Right lobe of liver (tissue), 6 donors: Measurements from ENCODE around the gene ADGRF1. TPM values are rescaled to one million over a fixed set of nuclear protein-coding genes. Genes with fewer than 3 reads are reported as not detected.

Experiments used
- ATAC-seq, 4 donors: fragments of 200-7000 bp; cut with Tn5 transposase; one replicate each; pipeline ENCODE4 v1.9.1; 2020; ENCODE audit warnings: mild to moderate bottlenecking in 4 of 4, moderate library complexity in 4 of 4
- DNase-seq, 3 donors: peaks; one replicate each; pipeline ENCODE4 v3.0.0-alpha.2; 2020
- H3K27ac ChIP-seq, 3 donors: fragments of 200-600 bp; one replicate each; pipeline ENCODE4 v1.8.0; 2022
- H3K27me3 ChIP-seq, 2 donors: fragments of 200-600 bp; one replicate each; pipeline ENCODE4 v1.8.0; 2022
- H3K36me3 ChIP-seq, 4 donors: fragments of 200-600 bp; sonication (generic) in 1 of 4; one replicate each; pipeline versions ENCODE4 v1.5.1 to v1.8.0; 2017 to 2022; ENCODE audit warnings: control low read depth in 1 of 4
- H3K4me1 ChIP-seq, 4 donors: fragments of 200-600 bp; sonication (generic) in 1 of 4; one replicate each; pipeline versions ENCODE4 v1.5.1 to v1.8.0; 2017 to 2022; ENCODE audit warnings: control low read depth in 1 of 4
- H3K4me3 ChIP-seq, 3 donors: fragments of 200-600 bp; one replicate each; pipeline ENCODE4 v1.8.0; 2022
- H3K9me3 ChIP-seq, 4 donors: fragments of 200-600 bp; sonication (generic) in 1 of 4; one replicate each; pipeline versions ENCODE4 v1.5.1 to v1.8.0; 2017 to 2022; ENCODE audit warnings: control low read depth in 1 of 4
- POLR2A ChIP-seq: fragments of 450-650 bp; IDR thresholded peaks from one replicate; pipeline ENCODE4 v1.6.1; 2017; ENCODE audit warnings: antibody characterized with exemption, mild to moderate bottlenecking
- WGBS: methylation state at CpG from one replicate; pipeline ENCODE4 v1.1.6; 2018; ENCODE audit warnings: low coverage, low lambda C conversion rate; ENCODE audit not compliant: insufficient coverage; ENCODE audit errors: missing lambda C conversion rate; 5-methylcytosine and 5-hydroxymethylcytosine counted together
- intact Hi-C, 2 donors: fragments of 100-400 bp; cut with DNase I; formaldehyde crosslinking; loops; one replicate each; pipeline versions ENCODE4 v1.11.2 to v1.14.1; 2022
- total RNA-seq, 6 experiments: library from RNA; depleted of rRNA in 2 of 6; stranded (reverse); fragments of >200 nt in 2 of 6; fragmentation: NEBNext Ultra II Directional in 3 of 6; extraction: Animal tissue kit (Norgen Biotek cat#: 25700) in 3 of 6; gene quantifications; one replicate each; pipeline versions ENCODE4 v1.1.0 to v1.2.4, GENCODE V29; 2016 to 2023
- TF ChIP-seq, protein P1 (sequence below), 4 donors: fragments of 200-600 bp in 3 of 4; fragments of 450-650 bp in 1 of 4; IDR thresholded peaks; one replicate each; pipeline versions ENCODE4 v1.5.1 to v1.8.0; 2016 to 2022; ENCODE audit warnings: antibody characterized with exemption in 4 of 4, mild to moderate bottlenecking in 2 of 4
- donor health status: DM: no; HTN: yes; CAD: no.
- donor health status: DM: no; HTN: no; CAD: no.
- donor health status: DM: no; HTN: no; CAD: no.
- donor health status: DM: no; HTN: yes; CAD: no.
- donor health status: DM: no; HTN: yes; CAD: no.

Gene ADGRF1
- total RNA-seq, 6 experiments from 2014 or later = not detected

DNA sequence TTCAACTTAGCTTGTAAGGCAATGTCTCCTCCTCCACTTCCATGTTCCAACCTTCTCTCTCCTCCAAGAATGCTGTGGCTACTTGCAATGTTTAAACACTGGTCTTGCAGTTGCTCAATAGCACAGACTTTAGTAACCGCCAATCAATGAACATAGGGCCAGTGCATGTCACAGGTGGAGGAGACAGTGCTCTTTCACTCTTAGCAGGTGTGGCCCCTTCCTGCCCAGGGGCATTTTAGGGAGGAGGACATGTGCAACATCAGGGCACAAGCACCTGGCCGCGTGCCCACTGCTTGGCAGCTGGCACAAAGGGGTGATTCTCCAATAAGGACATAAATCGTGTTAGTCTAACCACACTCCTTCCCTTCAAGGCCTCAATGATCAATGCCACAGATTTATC is 41.3 kb downstream of the ADGRF1 start:
- Histone ChIP-seq H3K27me3 (no peaks in the 10 kb centered on the region), H3K27ac (no peak overlapping the region), H3K4me3 (no peak overlapping the region), H3K9me3 (no peaks in the 10 kb centered on the region), H3K4me1 (no peaks in the 10 kb centered on the region), H3K36me3 (no peaks in the 10 kb centered on the region)
- DNase-seq (no peak), ATAC-seq (peak in 1 of 4 donors; percentile 49)
- TF ChIP-seq, protein P1, sequence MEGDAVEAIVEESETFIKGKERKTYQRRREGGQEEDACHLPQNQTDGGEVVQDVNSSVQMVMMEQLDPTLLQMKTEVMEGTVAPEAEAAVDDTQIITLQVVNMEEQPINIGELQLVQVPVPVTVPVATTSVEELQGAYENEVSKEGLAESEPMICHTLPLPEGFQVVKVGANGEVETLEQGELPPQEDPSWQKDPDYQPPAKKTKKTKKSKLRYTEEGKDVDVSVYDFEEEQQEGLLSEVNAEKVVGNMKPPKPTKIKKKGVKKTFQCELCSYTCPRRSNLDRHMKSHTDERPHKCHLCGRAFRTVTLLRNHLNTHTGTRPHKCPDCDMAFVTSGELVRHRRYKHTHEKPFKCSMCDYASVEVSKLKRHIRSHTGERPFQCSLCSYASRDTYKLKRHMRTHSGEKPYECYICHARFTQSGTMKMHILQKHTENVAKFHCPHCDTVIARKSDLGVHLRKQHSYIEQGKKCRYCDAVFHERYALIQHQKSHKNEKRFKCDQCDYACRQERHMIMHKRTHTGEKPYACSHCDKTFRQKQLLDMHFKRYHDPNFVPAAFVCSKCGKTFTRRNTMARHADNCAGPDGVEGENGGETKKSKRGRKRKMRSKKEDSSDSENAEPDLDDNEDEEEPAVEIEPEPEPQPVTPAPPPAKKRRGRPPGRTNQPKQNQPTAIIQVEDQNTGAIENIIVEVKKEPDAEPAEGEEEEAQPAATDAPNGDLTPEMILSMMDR (IDR thresholded peaks at IDR 0.05) = no peak
- TF ChIP-seq POLR2A = no peak
- 48% methylated on average over 2 of the region's 4 CpGs for WGBS
- intact Hi-C loops = no loop called here

DNA sequence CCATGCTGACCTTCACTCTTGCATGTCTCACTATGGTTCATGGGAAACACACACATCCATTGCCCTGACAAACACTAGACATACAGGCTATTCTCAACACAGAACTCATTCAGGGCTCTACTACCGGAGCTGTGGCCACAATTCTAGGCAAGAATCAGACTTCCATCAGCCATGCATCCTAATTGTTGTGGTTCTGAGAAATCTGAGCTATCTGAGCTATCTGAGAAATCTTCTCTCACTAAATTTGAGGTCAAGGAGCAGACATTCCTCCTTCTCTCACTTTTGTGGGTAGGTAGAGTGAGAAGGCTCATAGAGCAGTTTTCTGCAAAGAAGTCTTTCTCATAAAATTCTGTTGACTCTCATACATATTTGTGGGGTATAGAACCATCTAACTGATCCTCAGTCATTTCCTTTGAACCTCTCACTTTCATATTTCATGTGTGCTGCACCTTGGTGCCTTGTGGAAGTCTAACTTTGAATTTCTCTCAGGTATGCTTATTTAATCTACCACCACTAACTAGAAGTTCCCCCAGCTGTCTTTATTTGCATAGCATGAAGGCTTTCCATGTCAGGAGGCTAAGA is 43.6 kb downstream of the ADGRF1 start:
- H3K36me3 ChIP-seq = no peaks in the 10 kb centered on the region
- no peaks in the 10 kb centered on the region for H3K9me3 ChIP-seq
- WGBS = 75% methylated on average over 1 of the region's 1 CpG
- no peaks in the 10 kb centered on the region for H3K27me3 ChIP-seq
- no peaks in the 10 kb centered on the region for H3K4me1 ChIP-seq
- no peak overlapping the region for H3K27ac ChIP-seq
- DNase-seq (no peak), ATAC-seq (no peak)
- no peak overlapping the region for H3K4me3 ChIP-seq
- TF ChIP-seq POLR2A = no peak
- TF ChIP-seq, protein P1 (IDR thresholded peaks at IDR 0.05) = no peak
- intact Hi-C loops = no loop called here

DNA sequence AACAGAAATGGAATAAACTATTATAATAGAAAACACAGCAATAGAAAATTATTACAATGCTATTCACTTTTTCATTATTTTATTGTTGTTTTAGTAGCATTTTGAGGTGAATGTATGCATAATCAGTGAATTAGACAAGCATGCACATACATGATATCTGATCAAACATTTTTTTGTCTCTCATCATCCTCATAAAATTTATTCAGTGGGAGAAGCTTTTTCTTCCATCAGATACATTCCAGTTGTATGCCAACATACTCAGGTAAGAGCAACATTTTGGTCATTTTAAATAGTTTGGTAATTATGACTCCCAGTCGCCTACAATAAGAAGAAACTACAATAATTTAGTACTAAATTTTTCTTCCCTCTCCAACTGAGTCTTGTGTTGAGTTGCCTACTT is 44.5 kb downstream of the ADGRF1 start:
- Histone ChIP-seq H3K9me3 (no peaks in the 10 kb centered on the region), H3K36me3 (no peaks in the 10 kb centered on the region), H3K4me1 (no peaks in the 10 kb centered on the region), H3K27ac (no peak overlapping the region), H3K27me3 (no peaks in the 10 kb centered on the region), H3K4me3 (no peak overlapping the region)
- 92% methylated on average over 1 of the region's 1 CpG for WGBS
- TF ChIP-seq POLR2A = no peak
- TF ChIP-seq, protein P1 (IDR thresholded peaks at IDR 0.05) = no peak
- intact Hi-C loops = no loop called here
- DNase-seq (no peak), ATAC-seq (no peak)

DNA sequence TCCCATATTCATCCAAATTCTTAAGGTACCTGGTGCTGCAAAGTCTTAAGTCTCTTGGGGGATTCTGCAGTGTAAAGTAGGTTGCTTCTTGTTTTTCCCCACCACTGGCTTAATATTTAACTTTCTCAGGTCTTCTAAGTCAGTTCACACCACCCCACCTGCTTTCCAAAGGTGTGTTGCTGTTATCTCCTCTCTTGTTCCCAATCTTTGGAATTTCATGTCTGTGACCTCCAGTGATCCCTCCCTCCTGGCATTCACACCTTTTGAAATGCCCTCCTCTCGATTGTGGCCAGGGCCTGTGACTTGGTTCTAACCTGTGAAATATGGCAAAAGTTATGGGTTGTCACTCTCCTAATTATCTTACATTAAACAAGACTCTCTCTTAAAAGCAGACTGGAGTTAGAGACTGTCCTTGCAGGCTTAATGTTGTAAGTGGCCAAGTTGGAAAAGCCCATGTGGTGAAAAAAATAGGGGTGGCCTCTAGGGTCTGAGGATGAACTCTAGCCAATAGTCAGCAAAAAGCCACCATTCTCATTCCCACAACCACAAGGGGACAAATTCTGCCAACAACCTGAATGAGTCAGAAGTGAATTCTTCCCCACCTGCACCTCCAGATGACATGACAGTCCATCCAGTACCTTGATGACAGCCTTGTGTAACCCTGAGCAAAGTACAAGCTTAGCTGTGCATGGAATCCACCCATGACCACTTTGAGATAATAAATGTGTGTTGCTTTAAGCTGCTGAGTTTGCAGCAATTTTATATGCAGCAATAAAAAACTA is 45.1 kb downstream of the ADGRF1 start:
- Histone ChIP-seq H3K4me3 (no peak overlapping the region), H3K36me3 (no peaks in the 10 kb centered on the region), H3K27me3 (no peaks in the 10 kb centered on the region), H3K9me3 (no peaks in the 10 kb centered on the region), H3K27ac (no peak overlapping the region), H3K4me1 (no peaks in the 10 kb centered on the region)
- intact Hi-C loops = no loop called here
- ATAC-seq (peak in 2 of 4 donors; percentile 69 to 81), DNase-seq (no peak)
- 31% methylated on average over 1 of the region's 1 CpG for WGBS
- TF ChIP-seq, protein P1 (IDR thresholded peaks at IDR 0.05) = no peak
- TF ChIP-seq POLR2A = no peak
